Colonic mucosa (tissue), 4 donors: ENCODE data around the gene ANKFY1. TPM values are rescaled to one million over a fixed set of nuclear protein-coding genes. Genes with fewer than 3 reads are reported as not detected.

ENCODE experiments used
- DNase-seq: peaks from one replicate; pipeline ENCODE4 v3.0.0-alpha.2; 2020
- H3K27ac ChIP-seq: fragments of 200-600 bp; one replicate; pipeline ENCODE4 v1.8.0; 2021
- H3K27me3 ChIP-seq: fragments of 200-600 bp; one replicate; pipeline ENCODE4 v1.8.0; 2021
- H3K36me3 ChIP-seq: fragments of 200-600 bp; one replicate; pipeline ENCODE4 v1.8.0; 2021
- H3K4me1 ChIP-seq: fragments of 200-600 bp; one replicate; pipeline ENCODE4 v1.8.0; 2021; ENCODE audit warnings: mild to moderate bottlenecking
- H3K4me3 ChIP-seq: fragments of 200-600 bp; one replicate; pipeline ENCODE4 v1.8.0; 2021
- H3K9ac ChIP-seq, 2 donors: one replicate each; pipeline ENCODE4 v1.7.0; 2013; ENCODE audit warnings: control low read depth in 2 of 2, low read depth in 2 of 2, low read length in 2 of 2
- H3K9me3 ChIP-seq: fragments of 200-600 bp; one replicate; pipeline ENCODE4 v1.8.0; 2021
- intact Hi-C: fragments of 100-400 bp; cut with DNase I; formaldehyde crosslinking; loops from one replicate; pipeline ENCODE4 v1.14.1; 2022
- total RNA-seq, 2 donors: library from RNA; stranded (reverse); fragmentation: NEBNext Ultra II Directional in 1 of 2; extraction: Animal tissue kit (Norgen Biotek cat#: 25700) in 1 of 2; gene quantifications; one replicate each; pipeline ENCODE4 v1.2.1, GENCODE V29; 2021
- TF ChIP-seq, protein P1 (sequence below): fragments of 200-600 bp; IDR thresholded peaks from one replicate; pipeline ENCODE4 v1.8.0; 2022; ENCODE audit warnings: antibody characterized with exemption, mild to moderate bottlenecking
- donor health status: healthy.
- donor health status: DM: no; HTN: no; CAD: no.
- donor health status: DM: no; HTN: no; CAD: no.

ANKFY1 gene
- total RNA-seq, 2 donors from 2014 or later = 43.8 to 51.8 TPM

DNA sequence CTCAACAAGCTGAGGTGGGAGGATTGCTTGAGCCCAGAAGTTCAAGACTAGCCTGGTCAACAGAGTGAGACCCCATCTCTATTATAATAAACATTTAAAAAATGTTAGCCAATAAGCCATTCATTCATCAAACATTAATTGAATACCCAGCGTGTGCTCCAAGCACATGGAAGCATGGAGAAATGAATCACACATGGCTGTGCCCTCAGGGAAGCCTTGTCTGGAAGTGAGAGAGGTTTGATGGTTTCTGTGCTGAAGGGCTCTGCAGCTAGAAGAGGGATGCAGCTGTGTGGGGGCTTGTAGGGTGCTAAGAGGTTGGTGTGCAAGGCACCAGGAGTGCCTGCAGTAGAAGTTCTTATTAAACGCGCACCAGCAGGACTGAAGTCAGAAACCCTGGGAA, 109.6 kb downstream of the ANKFY1 start:
- Histone ChIP-seq H3K9ac (no peak overlapping the region), H3K4me1 (no peaks in the 10 kb centered on the region), H3K4me3 (no peak overlapping the region), H3K27me3 (no peaks in the 10 kb centered on the region), H3K27ac (no peak overlapping the region), H3K36me3 (no peaks in the 10 kb centered on the region), H3K9me3 (no peaks in the 10 kb centered on the region)
- no peak for DNase-seq
- TF ChIP-seq, protein P1, sequence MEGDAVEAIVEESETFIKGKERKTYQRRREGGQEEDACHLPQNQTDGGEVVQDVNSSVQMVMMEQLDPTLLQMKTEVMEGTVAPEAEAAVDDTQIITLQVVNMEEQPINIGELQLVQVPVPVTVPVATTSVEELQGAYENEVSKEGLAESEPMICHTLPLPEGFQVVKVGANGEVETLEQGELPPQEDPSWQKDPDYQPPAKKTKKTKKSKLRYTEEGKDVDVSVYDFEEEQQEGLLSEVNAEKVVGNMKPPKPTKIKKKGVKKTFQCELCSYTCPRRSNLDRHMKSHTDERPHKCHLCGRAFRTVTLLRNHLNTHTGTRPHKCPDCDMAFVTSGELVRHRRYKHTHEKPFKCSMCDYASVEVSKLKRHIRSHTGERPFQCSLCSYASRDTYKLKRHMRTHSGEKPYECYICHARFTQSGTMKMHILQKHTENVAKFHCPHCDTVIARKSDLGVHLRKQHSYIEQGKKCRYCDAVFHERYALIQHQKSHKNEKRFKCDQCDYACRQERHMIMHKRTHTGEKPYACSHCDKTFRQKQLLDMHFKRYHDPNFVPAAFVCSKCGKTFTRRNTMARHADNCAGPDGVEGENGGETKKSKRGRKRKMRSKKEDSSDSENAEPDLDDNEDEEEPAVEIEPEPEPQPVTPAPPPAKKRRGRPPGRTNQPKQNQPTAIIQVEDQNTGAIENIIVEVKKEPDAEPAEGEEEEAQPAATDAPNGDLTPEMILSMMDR = no peak
- intact Hi-C loops = no loop called here

GRCh38 chr17:4152471-4152870, 111.3 kb downstream of the ANKFY1 start:
- TF ChIP-seq, protein P1 = no peak
- DNase-seq = no peak
- no peaks in the 10 kb centered on the region for H3K9me3 ChIP-seq
- no peaks in the 10 kb centered on the region for H3K27me3 ChIP-seq
- H3K9ac ChIP-seq = no peak overlapping the region
- no peak overlapping the region for H3K4me3 ChIP-seq
- no peaks in the 10 kb centered on the region for H3K4me1 ChIP-seq
- H3K27ac ChIP-seq = no peak overlapping the region
- intact Hi-C loops = no loop called here
- no peaks in the 10 kb centered on the region for H3K36me3 ChIP-seq

DNA sequence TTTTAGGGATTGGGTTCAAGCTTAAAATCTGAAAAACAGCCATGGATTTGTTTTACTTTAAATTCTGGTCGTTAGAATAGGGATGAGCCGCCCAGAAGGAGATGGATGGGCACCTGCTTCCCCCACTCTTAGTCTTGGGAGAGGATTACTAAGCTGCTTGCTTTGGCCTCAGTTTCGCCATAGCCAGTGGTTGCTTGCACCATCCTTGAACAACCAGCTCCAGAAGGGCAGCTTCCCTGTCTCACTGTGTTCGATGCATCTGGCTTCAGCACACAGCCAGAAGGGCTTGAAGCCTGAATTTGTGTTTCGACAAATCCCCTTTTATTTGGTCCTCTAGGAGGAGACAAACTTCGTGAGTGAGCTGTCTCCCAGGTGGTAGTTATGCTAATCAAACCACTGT, 113.7 kb downstream of the ANKFY1 start:
- H3K27me3 ChIP-seq = no peaks in the 10 kb centered on the region
- H3K9me3 ChIP-seq = no peaks in the 10 kb centered on the region
- no peak overlapping the region for H3K4me3 ChIP-seq
- TF ChIP-seq, protein P1 = no peak
- intact Hi-C loops = no loop called here
- H3K9ac ChIP-seq = no peak overlapping the region
- peaks cover 3% of the 10 kb centered on the region for H3K4me1 ChIP-seq
- no peak for DNase-seq
- no peak overlapping the region for H3K27ac ChIP-seq
- H3K36me3 ChIP-seq = no peaks in the 10 kb centered on the region

DNA sequence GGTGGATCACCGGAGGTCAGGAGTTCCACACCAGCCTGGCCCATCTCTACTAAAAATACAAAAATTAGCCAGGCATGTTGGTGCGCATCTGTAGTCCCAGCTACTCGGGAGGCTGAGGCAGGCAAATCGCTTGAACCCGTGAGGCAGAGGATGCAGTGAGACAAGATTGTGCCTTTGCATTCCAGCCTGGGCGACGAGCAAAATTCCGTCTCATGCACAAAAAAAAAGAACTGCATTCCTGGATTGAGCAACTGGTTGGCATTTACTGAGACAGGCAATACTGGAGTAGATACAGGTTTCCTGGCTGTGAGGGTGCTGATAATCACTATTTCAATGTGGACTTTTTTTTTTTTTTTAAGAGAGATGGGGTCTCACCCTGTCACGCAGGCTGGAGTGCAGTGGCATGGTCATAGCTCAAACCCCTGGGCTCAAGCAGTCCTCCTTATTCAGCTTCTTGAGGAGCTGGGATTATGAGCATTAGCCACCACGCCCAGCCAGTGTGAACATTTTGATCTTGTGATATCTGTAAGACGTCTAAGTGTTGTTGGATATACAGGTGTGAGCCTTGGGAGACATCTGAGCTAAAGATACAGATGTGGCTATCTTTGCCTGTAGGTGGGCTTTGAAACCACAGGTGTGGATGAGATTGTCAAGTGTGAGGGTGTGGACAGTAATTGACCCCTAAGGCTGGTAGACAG, 115.0 kb downstream of the ANKFY1 start:
- Histone ChIP-seq H3K27ac (no peak overlapping the region), H3K4me1 (peaks cover 11% of the 10 kb centered on the region), H3K9me3 (no peaks in the 10 kb centered on the region), H3K9ac (no peak overlapping the region), H3K4me3 (no peak overlapping the region), H3K36me3 (no peaks in the 10 kb centered on the region), H3K27me3 (no peaks in the 10 kb centered on the region)
- TF ChIP-seq, protein P1 = no peak
- intact Hi-C loops = no loop called here
- no peak for DNase-seq

DNA sequence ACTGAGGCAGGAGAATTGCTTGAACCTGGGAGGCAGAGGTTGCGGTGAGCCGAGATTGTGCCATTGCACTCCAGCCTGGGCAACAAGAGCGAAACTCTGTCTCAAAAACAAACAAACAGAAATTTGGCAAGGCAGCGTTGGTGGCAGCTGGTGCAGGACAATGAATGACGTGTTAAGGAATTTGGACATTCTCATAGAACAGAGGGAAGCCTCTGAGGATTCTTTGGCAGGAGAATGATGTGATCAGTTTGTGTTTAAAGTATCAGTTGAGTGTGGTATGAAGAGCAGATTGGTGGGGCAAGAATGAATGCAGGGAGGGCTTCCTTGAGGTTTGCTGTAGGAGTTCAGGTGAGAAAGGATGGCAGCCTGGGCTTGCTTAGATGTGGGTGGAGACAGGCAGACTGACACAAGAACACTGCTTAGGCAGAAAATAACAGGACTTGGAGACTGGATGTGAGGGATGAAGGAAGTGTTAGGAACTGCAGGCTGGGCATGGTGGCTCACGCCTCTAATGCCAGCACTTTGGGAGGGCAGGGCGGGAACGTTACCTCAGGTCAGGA, 115.9 kb downstream of the ANKFY1 start:
- Histone ChIP-seq H3K36me3 (no peaks in the 10 kb centered on the region), H3K4me1 (peaks cover 11% of the 10 kb centered on the region), H3K9me3 (no peaks in the 10 kb centered on the region), H3K4me3 (no peak overlapping the region), H3K9ac (no peak overlapping the region), H3K27me3 (no peaks in the 10 kb centered on the region), H3K27ac (no peak overlapping the region)
- TF ChIP-seq, protein P1 = no peak
- intact Hi-C loops = no loop called here
- no peak for DNase-seq
